Left renal pelvis (tissue), 4 donors: Measurements from ENCODE around the gene FAM114A1. TPM values are rescaled to one million over a fixed set of nuclear protein-coding genes. Genes with fewer than 3 reads are reported as not detected.

ENCODE experiments used
- DNase-seq, 4 donors: peaks; one replicate each; pipeline ENCODE4 v3.0.0-alpha.2; 2013; ENCODE audit warnings: low read depth in 4 of 4, low spot score in 3 of 4
- polyA plus RNA-seq, 4 donors: library from polyadenylated mRNA; unstranded; fragments of 120-200 nt; gene quantifications; one replicate each; pipeline ENCODE4 v1.2.1, GENCODE V29; 2013; ENCODE audit not compliant: insufficient read length in 4 of 4

FAM114A1 gene
- polyA plus RNA-seq, 4 donors = 29.5 to 85.1 (median 38.2) TPM

- DNase-seq = no peak
These were observed 10.1 kb upstream of the FAM114A1 start for GRCh38 chr4:38857354-38858096.

- DNase-seq = no peak
These were observed 9.5 kb upstream of the FAM114A1 start for GRCh38 chr4:38858097-38858420.

GRCh38 chr4:38859501-38859900 is 8.1 kb upstream of the FAM114A1 start:
- no peak for DNase-seq

- DNase-seq = no peak
These were observed 6.7 kb upstream of the FAM114A1 start for GRCh38 chr4:38860788-38861424.

- DNase-seq = no peak
These were observed 5.8 kb upstream of the FAM114A1 start for GRCh38 chr4:38861791-38862190.

- DNase-seq = no peak
These were observed 2.2 kb upstream of the FAM114A1 start for GRCh38 chr4:38865445-38865844.

GRCh38 chr4:38866973-38867477 is 581 bp upstream of the FAM114A1 start:
- no peak for DNase-seq

- DNase-seq = no peak
These were observed 704 bp downstream of the FAM114A1 start for GRCh38 chr4:38868059-38868960.

GRCh38 chr4:38869511-38869910 is 1.9 kb downstream of the FAM114A1 start:
- DNase-seq = no peak

- no peak for DNase-seq
These were observed 2.6 kb downstream of the FAM114A1 start for GRCh38 chr4:38870098-38870808.

- DNase-seq = no peak
These were observed 4.0 kb downstream of the FAM114A1 start for GRCh38 chr4:38871593-38871992.

- no peak for DNase-seq
These were observed 5.0 kb downstream of the FAM114A1 start for GRCh38 chr4:38872620-38873019.

- no peak for DNase-seq
These were observed 5.8 kb downstream of the FAM114A1 start for GRCh38 chr4:38873290-38873944.

GRCh38 chr4:38876636-38877035 is 9.0 kb downstream of the FAM114A1 start:
- DNase-seq = no peak

GRCh38 chr4:38884254-38884653 is 16.6 kb downstream of the FAM114A1 start:
- DNase-seq = no peak

- DNase-seq = no peak
These were observed 21.5 kb downstream of the FAM114A1 start for GRCh38 chr4:38889143-38889542.

- DNase-seq = no peak
These were observed 23.7 kb downstream of the FAM114A1 start for GRCh38 chr4:38891051-38891983.

GRCh38 chr4:38894322-38894982 is 26.8 kb downstream of the FAM114A1 start:
- no peak for DNase-seq
